OCI-M2 (cell line): ENCODE data around the gene OBSL1.

ENCODE experiments used
- DNase-seq: peaks from one replicate; lab custom pipeline; 2025; ENCODE audit not compliant: unreplicated experiment; lab: John Stamatoyannopoulos, UW

The OBSL1 gene

DNA sequence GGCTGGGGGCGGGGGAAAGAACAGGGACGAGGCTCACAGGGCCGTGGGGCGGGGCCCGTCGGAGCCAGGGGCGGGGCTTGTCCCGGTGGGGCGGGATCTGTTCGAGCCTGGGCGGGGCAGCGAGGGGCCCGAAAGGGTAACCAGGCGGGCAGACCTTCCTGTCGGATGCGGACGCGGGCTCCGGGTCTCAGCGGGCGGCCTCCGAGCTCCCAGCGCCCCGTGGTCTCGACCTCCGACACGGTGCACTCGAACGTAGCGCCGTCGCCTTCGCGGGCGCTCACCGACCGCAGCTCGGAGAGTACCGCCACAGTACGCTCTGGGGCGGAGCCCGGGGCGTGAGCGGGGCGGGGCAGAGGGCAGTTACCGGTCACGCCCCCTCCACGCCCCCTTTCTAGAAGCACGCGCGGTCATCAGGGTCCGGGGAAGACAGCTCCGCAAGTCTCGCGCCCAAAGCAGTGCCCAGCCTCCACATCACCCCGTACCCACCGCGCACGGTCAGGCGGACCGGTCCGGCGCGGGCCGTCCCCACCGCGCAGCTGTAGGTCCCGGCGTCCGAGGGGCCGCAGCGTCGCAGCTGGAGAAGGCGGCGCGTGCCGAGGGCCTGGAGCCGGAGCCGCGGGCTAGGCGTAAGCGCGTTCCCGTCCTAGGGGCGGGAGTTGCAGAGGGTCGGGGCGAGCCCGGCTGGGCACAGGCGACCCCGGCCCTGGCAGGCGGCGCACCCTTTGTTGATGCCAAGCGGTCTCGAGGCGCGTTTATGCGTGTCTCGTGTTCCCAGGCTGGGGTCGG lies 18.8 kb downstream of the OBSL1 start:
- peak; percentile 56 for DNase-seq

DNA sequence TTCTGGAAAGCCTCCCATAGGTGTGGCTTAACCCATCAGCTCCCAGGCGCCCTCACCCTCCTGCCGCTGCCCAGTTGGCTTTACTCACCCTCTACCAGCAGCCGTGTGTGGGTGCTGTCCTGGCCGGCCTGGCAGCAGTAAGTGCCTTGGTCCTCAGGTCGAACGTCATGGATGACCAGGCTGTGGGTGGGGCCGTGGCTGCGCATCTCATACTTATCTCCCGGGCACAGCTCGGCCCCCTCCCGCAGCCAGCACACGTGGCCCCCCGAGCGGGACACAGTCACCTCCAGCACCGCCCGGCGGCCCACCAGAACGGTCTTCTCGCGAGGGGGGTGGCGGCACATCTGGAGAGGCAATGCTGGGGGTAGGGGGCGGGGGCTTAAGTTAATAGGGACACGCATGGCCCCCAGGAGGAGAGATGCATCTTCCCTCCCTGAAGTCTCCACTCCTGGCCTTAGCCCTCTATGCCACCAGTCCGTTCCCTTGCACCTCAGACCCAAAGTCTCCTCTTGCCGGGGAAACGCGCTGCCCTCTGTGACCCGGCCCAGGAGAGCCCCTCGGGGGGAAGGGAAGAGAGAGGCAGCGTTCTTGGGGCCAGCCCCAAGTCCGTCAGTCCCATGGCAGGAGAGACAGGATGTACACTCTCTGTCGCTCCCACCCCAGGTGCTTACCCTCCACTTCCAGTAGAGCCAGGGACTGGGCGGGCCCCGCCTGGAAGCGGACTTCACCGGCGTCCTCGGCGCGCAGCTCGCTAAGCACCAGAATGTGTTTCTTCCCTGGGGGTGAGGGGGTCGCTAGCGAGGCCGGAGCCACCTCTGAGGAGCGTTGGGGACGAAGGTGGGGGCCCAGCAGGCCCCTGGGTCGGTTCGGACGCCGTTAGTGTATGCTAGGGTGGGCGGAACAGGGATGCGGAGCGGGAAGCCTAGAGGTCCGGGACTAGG lies 19.6 kb downstream of the OBSL1 start:
- no peak for DNase-seq

GRCh38 chr2:219549619-219550018 lies 21.7 kb downstream of the OBSL1 start:
- no peak for DNase-seq

- no peak for DNase-seq
Observed at GRCh38 chr2:219548990-219549389, 22.3 kb downstream of the OBSL1 start.

DNA sequence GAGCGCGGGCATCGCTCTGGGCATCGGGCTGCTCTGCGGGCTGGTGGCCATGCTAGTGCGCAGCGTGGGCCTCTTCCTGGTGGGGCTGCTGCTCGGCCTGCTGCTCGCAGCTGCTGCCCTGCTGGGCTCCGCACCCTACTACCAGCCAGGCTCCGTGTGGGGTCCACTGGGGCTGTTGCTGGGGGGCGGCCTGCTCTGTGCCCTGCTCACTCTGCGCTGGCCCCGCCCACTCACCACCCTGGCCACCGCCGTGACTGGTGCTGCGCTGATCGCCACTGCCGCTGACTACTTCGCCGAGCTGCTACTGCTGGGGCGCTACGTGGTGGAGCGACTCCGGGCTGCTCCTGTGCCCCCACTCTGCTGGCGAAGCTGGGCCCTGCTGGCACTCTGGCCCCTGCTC lies 23.7 kb downstream of the OBSL1 start:
- no peak for DNase-seq

GRCh38 chr2:219545943-219546352 lies 25.4 kb downstream of the OBSL1 start:
- no peak for DNase-seq

GRCh38 chr2:219545295-219545942 lies 25.9 kb downstream of the OBSL1 start:
- DNase-seq, result no peak

GRCh38 chr2:219544567-219544966 lies 26.8 kb downstream of the OBSL1 start:
- DNase-seq, result no peak

DNA sequence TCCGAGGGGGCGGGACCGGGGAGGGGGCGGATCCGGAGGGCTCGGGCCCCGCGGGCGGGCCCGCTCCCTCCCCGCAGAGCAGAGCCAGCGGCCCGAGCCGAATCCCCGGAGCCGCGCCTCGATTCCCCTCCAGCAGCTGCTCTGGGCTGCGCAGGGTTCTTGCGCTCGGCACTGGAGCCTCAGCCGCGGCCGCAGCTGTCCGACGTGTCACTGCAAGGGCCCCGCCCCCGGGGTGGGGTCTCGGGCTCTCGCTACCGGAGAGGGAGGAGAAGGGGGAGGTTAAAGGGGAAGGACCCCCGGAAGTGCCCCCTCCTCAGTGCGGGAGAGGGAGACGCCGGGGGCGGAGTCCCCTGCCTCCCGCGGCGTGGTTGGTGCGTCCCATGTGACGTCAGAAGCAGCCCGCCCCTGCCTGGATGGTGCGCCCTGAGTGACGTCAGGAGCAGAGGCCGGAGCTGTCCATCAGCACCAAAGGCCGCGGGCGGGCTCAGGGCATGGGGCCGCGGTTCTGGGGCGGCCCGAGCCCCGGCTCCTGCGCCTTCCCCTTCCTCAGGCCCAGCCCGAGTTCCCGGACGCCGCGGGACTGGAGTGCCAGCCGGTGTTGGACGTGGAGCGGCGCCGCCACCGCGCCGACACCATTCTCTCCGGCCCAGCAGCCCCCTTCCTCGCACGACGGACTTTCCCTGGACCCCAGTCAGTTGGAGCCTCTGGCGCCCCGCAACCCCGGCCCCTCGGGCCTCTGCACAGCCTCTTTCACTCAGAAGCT lies 27.6 kb downstream of the OBSL1 start, which contains the start of the genes CHPF and TMEM198:
TSS of gene CHPF (minus strand) at position 214 of the 763 bp plus-strand sequence. CDS start 271 bp downstream, outside the sequence.
TSS of gene TMEM198 (plus strand) at position 433 of the 763 bp plus-strand sequence. CDS start 700 bp downstream, outside the sequence.
- DNase-seq, result peak; percentile 86

DNA sequence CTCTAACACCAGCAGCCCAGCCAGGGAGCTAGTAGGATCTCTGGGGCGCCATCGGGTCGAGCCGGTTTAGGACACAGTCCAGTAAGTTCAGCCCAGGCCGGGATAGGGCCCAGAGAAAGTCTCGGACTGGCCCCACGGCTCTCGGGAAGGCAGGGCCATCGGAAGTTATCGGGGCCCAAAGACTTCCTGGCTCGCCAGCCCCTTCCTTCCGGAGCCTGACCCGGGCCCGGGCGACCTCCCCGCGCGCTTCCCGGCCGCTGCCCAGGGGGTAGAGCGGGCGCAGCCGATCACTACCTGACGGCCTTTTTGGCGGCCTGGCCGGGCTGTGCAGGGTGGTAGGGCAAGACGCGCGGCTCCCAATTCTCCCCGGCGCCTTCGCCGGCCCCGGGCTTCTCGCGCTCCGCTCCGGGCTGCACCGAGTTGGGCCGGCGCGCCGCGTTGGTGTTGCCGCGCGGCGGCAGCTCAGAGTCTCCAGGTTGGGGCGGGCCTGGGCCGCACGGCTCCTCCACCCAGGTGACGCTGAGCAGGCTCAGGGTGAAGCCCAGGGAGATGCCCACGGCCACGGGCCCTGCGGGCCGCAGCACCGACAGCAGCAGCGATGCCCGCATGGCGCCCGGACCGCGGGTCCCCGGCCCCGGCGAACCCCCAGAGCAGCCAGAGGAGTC lies 28.3 kb downstream of the OBSL1 start:
- no peak for DNase-seq

DNA sequence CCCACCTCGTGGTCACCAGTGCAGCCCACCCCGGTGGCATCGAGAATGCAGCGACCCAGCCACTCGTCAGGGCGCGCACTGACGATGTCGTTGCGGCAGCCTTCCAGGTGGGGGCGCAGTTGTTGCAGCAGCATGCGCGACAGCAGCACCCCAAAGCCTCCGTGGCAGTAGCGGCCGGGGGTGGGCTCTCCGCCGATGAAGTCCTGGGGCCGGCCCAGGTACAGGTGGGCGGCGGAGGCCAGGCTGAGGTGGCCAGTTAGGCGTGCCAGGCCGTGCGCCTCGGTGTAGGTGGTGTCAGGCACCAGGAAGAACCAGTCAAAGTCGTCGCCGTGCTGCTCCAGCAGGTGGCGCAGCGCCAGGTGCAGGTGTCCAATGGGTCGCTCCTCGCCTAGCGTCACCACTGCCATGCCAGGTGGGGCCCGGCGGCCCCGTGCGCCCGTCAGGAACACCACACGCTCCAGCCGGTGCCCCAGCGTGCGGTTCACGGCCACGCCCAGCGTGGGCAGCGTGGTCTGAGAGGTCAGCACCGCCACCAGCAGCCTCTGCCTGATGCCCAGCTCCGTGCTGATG lies 29.6 kb downstream of the OBSL1 start:
- no peak for DNase-seq

GRCh38 chr2:219540784-219541504 lies 30.4 kb downstream of the OBSL1 start:
- no peak for DNase-seq

DNA sequence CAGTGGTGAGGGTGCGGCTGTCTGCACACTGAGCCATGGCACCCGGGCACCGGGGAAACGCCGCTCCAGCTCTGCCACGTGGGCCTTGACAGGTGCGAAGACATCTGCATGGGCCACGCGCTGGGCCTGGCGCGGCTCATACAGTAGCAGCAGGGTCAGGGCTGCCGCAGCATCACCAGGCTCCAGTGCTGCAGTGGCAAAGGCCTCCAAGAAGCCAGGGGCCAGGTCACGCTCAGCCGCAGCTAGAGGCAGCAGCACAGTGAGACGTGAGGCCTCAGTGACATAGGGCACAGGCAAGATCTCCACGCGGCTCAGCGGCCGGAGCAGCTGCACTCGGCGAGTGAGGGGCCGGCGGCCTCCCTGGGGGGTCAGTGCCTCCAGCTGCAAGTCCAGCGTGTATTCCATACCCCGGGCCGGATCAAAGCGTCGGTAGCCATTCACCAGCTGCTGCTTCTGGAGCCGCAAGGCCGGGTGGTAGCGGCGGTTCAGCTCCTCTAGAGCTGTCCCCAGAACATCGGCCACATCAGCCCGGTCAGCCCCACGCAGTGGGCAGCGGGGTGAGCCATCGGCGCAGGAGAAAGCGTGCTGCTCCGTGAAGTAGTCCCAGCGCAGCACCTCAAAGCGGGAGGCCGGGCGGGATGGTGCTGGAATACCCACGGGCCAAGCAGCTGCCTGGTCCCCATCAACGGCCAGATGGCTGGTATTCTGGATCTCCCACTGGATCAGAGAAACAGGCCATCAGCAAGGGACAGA lies 31.2 kb downstream of the OBSL1 start:
- DNase-seq, result no peak

DNA sequence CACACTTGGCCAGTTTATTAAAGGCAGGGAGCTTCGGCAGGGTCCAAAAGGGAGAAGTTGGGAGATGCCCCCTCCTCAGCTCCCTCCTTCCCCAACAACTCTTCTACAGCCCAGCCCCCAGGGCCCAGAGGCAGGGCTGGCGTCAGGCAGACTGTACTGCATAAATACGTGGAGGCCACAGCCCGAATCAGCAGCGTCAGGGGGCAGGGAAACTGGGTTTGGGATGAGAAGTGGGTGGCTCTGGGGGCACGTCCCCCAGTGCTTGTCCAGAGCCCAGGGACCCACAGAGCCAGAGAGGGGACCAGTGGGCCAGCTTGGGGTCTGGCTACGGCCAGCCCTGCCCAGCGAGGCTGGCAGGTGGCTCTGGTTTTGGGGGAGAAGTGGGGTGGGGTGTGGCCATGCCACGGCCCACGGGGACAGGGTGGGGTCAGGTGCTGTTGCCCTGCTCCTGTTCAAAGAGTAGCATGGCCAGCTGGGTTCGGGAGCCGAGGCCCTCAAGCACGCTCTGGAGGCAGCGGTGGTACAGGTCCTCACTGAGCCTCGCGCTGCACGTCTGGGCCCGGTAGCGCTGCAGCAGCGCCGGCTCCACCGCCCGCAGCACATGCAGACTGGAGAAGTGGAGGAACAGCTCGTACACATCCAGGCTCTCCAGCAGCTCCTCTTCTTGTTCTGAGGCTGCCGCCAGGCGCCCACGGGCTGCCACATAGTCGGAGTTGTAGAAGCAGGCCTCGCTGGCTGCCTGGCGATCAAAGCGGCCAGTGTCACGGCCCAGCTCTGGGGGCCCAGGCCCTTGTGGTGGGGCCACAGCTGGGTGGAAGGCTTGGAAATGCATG lies 32.2 kb downstream of the OBSL1 start:
- DNase-seq, result no peak

DNA sequence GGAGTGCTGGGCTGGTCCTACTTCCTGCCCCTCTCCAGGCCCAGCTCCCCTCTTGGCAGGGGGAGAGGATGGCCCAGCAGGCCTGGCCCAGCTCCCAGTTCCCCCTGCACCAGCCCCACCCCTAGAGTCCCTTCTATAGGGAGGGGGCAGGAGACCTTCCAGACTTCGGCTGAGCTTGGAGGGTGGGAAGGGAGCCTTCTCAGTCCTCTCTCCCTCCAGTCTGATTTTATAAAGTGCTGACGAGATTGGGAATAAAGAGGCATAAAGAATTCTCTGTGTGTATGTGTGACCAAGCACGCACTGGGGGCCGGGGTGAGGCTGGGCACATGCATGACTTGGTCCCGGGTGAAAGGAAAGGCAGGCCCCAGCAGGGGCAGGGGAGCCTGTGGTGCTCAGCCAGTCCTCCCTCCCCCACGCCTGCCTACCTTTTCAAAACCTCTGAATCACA lies 32.8 kb downstream of the OBSL1 start:
- no peak for DNase-seq

GRCh38 chr2:219537657-219538488 lies 33.5 kb downstream of the OBSL1 start:
- DNase-seq, result no peak
